ENCODE results near the gene ADAMTS3. TPM values are rescaled to one million over a fixed set of nuclear protein-coding genes. Genes with fewer than 3 reads are reported as not detected.

The ADAMTS3 gene
- total and polyA plus RNA-seq, 9 of the 15 experiments (the other 6 are each of a cell fraction or from before 2014, with no cell fraction given), result 4.0 to 18.0 (median 12.1) TPM

DNA sequence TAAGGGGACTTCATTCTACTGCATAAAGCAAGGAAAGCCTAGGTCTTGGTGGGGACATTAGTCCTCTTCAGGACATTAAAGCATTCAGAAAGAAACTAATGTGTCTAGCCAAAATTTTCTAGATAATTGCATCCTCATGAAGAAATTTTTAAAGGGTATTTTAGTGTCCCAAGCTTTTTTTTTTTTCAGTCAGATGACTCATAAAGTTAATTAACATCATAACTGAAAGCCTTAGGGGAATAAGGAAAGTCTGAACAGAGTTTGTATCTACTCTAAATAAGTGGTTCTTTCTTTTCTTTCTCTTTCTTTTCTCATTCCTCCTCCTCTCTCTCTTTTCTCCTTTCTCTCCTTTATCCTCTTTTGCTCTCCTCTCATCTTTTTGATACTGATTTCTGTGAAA is 202.4 kb downstream of the ADAMTS3 start:
- intact Hi-C loops (cut with micrococcal nuclease), result no loop called here
- Histone ChIP-seq H3K36me3 (ENCODE audit: control insufficient read depth, insufficient read depth, low read length) (no peaks in the 10 kb centered on the region), H3K4me2 (ENCODE audit: insufficient read depth, low read length) (no peak overlapping the region), H3K9ac (ENCODE audit: insufficient read depth in 1 of 2, low read depth in 2 of 2, low read length in 2 of 2) (no peak overlapping the region), H3K27ac (ENCODE audit: extremely low read depth, low read depth, low read length) (no peak overlapping the region), H3K9me1 (ENCODE audit: control insufficient read depth, insufficient read depth, low read length) (no peaks in the 10 kb centered on the region), H3K9me3 (replicated peaks; ENCODE audit: control insufficient read depth, insufficient read depth, low read depth, low read length) (no peaks in the 10 kb centered on the region), H2AFZ (ENCODE audit: low read depth, low read length) (no peak overlapping the region), H4K20me1 (replicated peaks; ENCODE audit: control insufficient read depth, insufficient read depth, low read length) (no peaks in the 10 kb centered on the region), H3K4me1 (replicated peaks in 1 of 2; ENCODE audit: control insufficient read depth in 2 of 2, insufficient read depth in 2 of 2, low read length in 2 of 2) (no peaks in the 10 kb centered on the region), H3K4me3 (no peak overlapping the region), H3K27me3 (ENCODE audit: control insufficient read depth in 2 of 2, insufficient read depth in 2 of 2, low read length in 2 of 2) (no peaks in the 10 kb centered on the region), H3K79me2 (ENCODE audit: control insufficient read depth, insufficient read depth, low read length) (no peaks in the 10 kb centered on the region)
- FAIRE-seq, result peak; percentile 59
- CTCF ChIA-PET (ENCODE audit: low intra/inter-chr PET ratio), result no interaction called here
- POLR2A ChIA-PET, result no interaction called here
- ATAC-seq, result no peak
- no peak for TF ChIP-seq NONO (IDR thresholded peaks at IDR 0.05; ENCODE audit: low read depth in 2 of 2, low read length in 1 of 2)
- TF ChIP-seq FOXA3 (CRISPR knock-in tag; conservative IDR thresholded peaks at IDR 0.05 in 1 of 2, IDR thresholded peaks at IDR 0.05 in 1 of 2), result no peak
- TF ChIP-seq, protein P1, sequence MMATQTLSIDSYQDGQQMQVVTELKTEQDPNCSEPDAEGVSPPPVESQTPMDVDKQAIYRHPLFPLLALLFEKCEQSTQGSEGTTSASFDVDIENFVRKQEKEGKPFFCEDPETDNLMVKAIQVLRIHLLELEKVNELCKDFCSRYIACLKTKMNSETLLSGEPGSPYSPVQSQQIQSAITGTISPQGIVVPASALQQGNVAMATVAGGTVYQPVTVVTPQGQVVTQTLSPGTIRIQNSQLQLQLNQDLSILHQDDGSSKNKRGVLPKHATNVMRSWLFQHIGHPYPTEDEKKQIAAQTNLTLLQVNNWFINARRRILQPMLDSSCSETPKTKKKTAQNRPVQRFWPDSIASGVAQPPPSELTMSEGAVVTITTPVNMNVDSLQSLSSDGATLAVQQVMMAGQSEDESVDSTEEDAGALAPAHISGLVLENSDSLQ (IDR thresholded peaks at IDR 0.05), result no peak
- TF ChIP-seq RBM22 (IDR thresholded peaks at IDR 0.05; ENCODE audit: low read depth, low read length, poor library complexity, severe bottlenecking), result no peak
- no peak for TF ChIP-seq POLR2H (tag; IDR thresholded peaks at IDR 0.05; ENCODE audit: low read depth)
- no peak for TF ChIP-seq MEF2D (tag; conservative IDR thresholded peaks at IDR 0.05; ENCODE audit: low read depth)
- no peak for TF ChIP-seq ARNT (IDR thresholded peaks at IDR 0.05)
- no peak for TF ChIP-seq BDP1 (IDR thresholded peaks at IDR 0.05; ENCODE audit: insufficient read depth, insufficient read length)
- no peak for TF ChIP-seq SETDB1 (IDR thresholded peaks at IDR 0.05; ENCODE audit: low read length)
- no peak for TF ChIP-seq NEUROD1 (IDR thresholded peaks at IDR 0.05; ENCODE audit: borderline replicate concordance, low read depth, low read length, partially characterized antibody)
- BruUV-seq (replicated peaks), result no TSS peak
- in situ Hi-C loops (cut with MboI), result no loop called here
- no peak for DNase-seq (ENCODE audit: extremely low read depth in 1 of 4, low spot score in 3 of 4)

Measured in K562 (cell line).